ENCODE measurements around the gene AP4M1.

AP4M1 gene

GRCh38 chr7:100064162-100064561 lies 37.3 kb upstream of the AP4M1 start:
- no peak for DNase-seq (ENCODE audit: low read depth)
- H3K4me3 ChIP-seq (ENCODE audit: low read length): no peak overlapping the region
- TF ChIP-seq CTCF (conservative IDR thresholded peaks at IDR 0.05; ENCODE audit: low read length): no peak

- peak; percentile 89 for DNase-seq (ENCODE audit: low read depth)
- H3K4me3 ChIP-seq (ENCODE audit: low read length): no peak overlapping the region
- no peak for TF ChIP-seq CTCF (conservative IDR thresholded peaks at IDR 0.05; ENCODE audit: low read length)
Observed at GRCh38 chr7:100065452-100066186, 35.8 kb upstream of the AP4M1 start.

GRCh38 chr7:100066953-100067352 lies 34.5 kb upstream of the AP4M1 start:
- no peak for DNase-seq (ENCODE audit: low read depth)

GRCh38 chr7:100069991-100070390 lies 31.5 kb upstream of the AP4M1 start:
- H3K4me3 ChIP-seq (ENCODE audit: low read length): no peak overlapping the region
- no peak for DNase-seq (ENCODE audit: low read depth)
- no peak for TF ChIP-seq CTCF (conservative IDR thresholded peaks at IDR 0.05; ENCODE audit: low read length)

More at GRCh38 chr7:100066953-100067352, 34.5 kb upstream of the AP4M1 start:
- H3K4me3 ChIP-seq (ENCODE audit: low read length): no peak overlapping the region
- TF ChIP-seq CTCF (conservative IDR thresholded peaks at IDR 0.05; ENCODE audit: low read length): no peak

- H3K4me3 ChIP-seq (ENCODE audit: low read length): no peak overlapping the region
- DNase-seq (ENCODE audit: low read depth): no peak
- no peak for TF ChIP-seq CTCF (conservative IDR thresholded peaks at IDR 0.05; ENCODE audit: low read length)
Observed at GRCh38 chr7:100071018-100071723, 30.3 kb upstream of the AP4M1 start.

GRCh38 chr7:100072462-100072861 lies 29.0 kb upstream of the AP4M1 start:
- no peak for TF ChIP-seq CTCF (conservative IDR thresholded peaks at IDR 0.05; ENCODE audit: low read length)
- H3K4me3 ChIP-seq (ENCODE audit: low read length): no peak overlapping the region
- no peak for DNase-seq (ENCODE audit: low read depth)

- no peak for DNase-seq (ENCODE audit: low read depth)
- no peak overlapping the region for H3K4me3 ChIP-seq (ENCODE audit: low read length)
- TF ChIP-seq CTCF (conservative IDR thresholded peaks at IDR 0.05; ENCODE audit: low read length): no peak
Observed at GRCh38 chr7:100074841-100075240, 26.6 kb upstream of the AP4M1 start.
